ENCODE results near the gene PCSK7.
"Not testable (repeated sequence)": the region's sequence is repeated elsewhere in the genome, so short reads cannot be mapped to it uniquely, and the experiment has no call there.

Gene PCSK7

GRCh38 chr11:117195761-117196160 is 36.1 kb downstream of the PCSK7 start:
- no peak for DNase-seq

GRCh38 chr11:117195258-117195657 is 36.6 kb downstream of the PCSK7 start:
- no peak for DNase-seq

GRCh38 chr11:117194267-117194666 is 37.6 kb downstream of the PCSK7 start:
- DNase-seq = no peak

GRCh38 chr11:117193130-117194020 is 38.5 kb downstream of the PCSK7 start:
- no peak for DNase-seq

- no peak for DNase-seq
These were observed 39.4 kb downstream of the PCSK7 start for GRCh38 chr11:117192401-117192875.

- DNase-seq = no peak
These were observed 40.0 kb downstream of the PCSK7 start for GRCh38 chr11:117191680-117192400.

- DNase-seq = no peak
These were observed 41.8 kb downstream of the PCSK7 start for GRCh38 chr11:117189941-117190544.

- no peak for DNase-seq
These were observed 42.5 kb downstream of the PCSK7 start for GRCh38 chr11:117189191-117189940.

GRCh38 chr11:117188620-117189081 is 43.2 kb downstream of the PCSK7 start:
- no peak for DNase-seq

- DNase-seq = no peak
These were observed 43.9 kb downstream of the PCSK7 start for GRCh38 chr11:117187799-117188481.

- no peak for DNase-seq
These were observed 44.5 kb downstream of the PCSK7 start for GRCh38 chr11:117187428-117187798.

- no peak for DNase-seq
These were observed 44.9 kb downstream of the PCSK7 start for GRCh38 chr11:117187007-117187406.

- no peak for DNase-seq
These were observed 45.5 kb downstream of the PCSK7 start for GRCh38 chr11:117186431-117186761.

- DNase-seq = no peak
These were observed 46.0 kb downstream of the PCSK7 start for GRCh38 chr11:117185736-117186430.

- no peak for DNase-seq
These were observed 48.0 kb downstream of the PCSK7 start for GRCh38 chr11:117183724-117184349.

- not testable (repeated sequence) for DNase-seq
These were observed 48.7 kb downstream of the PCSK7 start for GRCh38 chr11:117183178-117183577.

GRCh38 chr11:117182551-117182935 is 49.3 kb downstream of the PCSK7 start:
- no peak for DNase-seq

GRCh38 chr11:117181586-117182550 is 50.0 kb downstream of the PCSK7 start:
- no peak for DNase-seq

- peak; percentile 74 for DNase-seq
These were observed 51.0 kb downstream of the PCSK7 start for GRCh38 chr11:117180661-117181585.

All from stimulated activated CD8-positive, alpha-beta memory T cell treated with anti-CD3 and anti-CD28 coated beads, Interleukin-4, amount 100 ng/mL, for 48 hours (primary cell).